ENCODE measurements around the gene CFTR. TPM values are rescaled to one million over a fixed set of nuclear protein-coding genes. Genes with fewer than 3 reads are reported as not detected.

Gene CFTR
- total RNA-seq, 1 experiment from 2014 or later: 130 TPM

GRCh38 chr7:117619681-117620080 lies 139.9 kb downstream of the CFTR start:
- Mint-ChIP-seq H3K27ac (ENCODE audit: unreplicated experiment) (peak overlapping the region; percentile 37), H3K4me1 (ENCODE audit: low read depth, unreplicated experiment) (peaks cover 32% of the 10 kb centered on the region), H3K27me3 (ENCODE audit: insufficient read depth, unreplicated experiment) (no peaks in the 10 kb centered on the region), H3K9me3 (ENCODE audit: unreplicated experiment) (peaks cover 12% of the 10 kb centered on the region), H3K4me3 (ENCODE audit: unreplicated experiment) (no peak overlapping the region), H3K36me3 (ENCODE audit: insufficient read depth, unreplicated experiment) (peaks cover 83% of the 10 kb centered on the region)
- H3K27me3 ChIP-seq (replicated peaks; ENCODE audit: control insufficient read depth, insufficient read depth, low read length): no peaks in the 10 kb centered on the region
- no TSS peak for BruUV-seq (replicated peaks)
- TF ChIP-seq CTCF (IDR thresholded peaks at IDR 0.05; ENCODE audit: insufficient read depth in 1 of 2, low read depth in 1 of 2, low read length in 1 of 2, severe bottlenecking in 1 of 2, unreplicated experiment in 1 of 2): no peak
- H3K4me1 ChIP-seq: peaks cover 18% of the 10 kb centered on the region
- H3K9me3 ChIP-seq: no peaks in the 10 kb centered on the region
- CTCF ChIA-PET: no interaction called here
- intact Hi-C loops (cut with micrococcal nuclease; ENCODE audit: unreplicated experiment): loop anchor here (5.0 kb wide), 1 partner anchor 98 kb away; no protein-coding TSS in a partner anchor
- DNase-seq: no peak
- no peaks in the 10 kb centered on the region for H3K36me3 ChIP-seq (ENCODE audit: control insufficient read depth, insufficient read depth, low read length)
- no peak overlapping the region for H3K4me3 ChIP-seq (ENCODE audit: low read depth, low read length)
- POLR2A ChIA-PET: no interaction called here

GRCh38 chr7:117621075-117621618 lies 141.3 kb downstream of the CFTR start:
- BruUV-seq (replicated peaks): no TSS peak
- CTCF ChIA-PET: no interaction called here
- Mint-ChIP-seq H3K36me3 (ENCODE audit: insufficient read depth, unreplicated experiment) (peaks cover 87% of the 10 kb centered on the region), H3K27me3 (ENCODE audit: insufficient read depth, unreplicated experiment) (no peaks in the 10 kb centered on the region), H3K4me3 (ENCODE audit: unreplicated experiment) (no peak overlapping the region), H3K27ac (ENCODE audit: unreplicated experiment) (peak overlapping the region; percentile 37), H3K4me1 (ENCODE audit: low read depth, unreplicated experiment) (peaks cover 37% of the 10 kb centered on the region), H3K9me3 (ENCODE audit: unreplicated experiment) (peaks cover 12% of the 10 kb centered on the region)
- TF ChIP-seq CTCF (IDR thresholded peaks at IDR 0.05; ENCODE audit: insufficient read depth in 1 of 2, low read depth in 1 of 2, low read length in 1 of 2, severe bottlenecking in 1 of 2, unreplicated experiment in 1 of 2): no peak
- no peak for DNase-seq
- Histone ChIP-seq H3K27me3 (replicated peaks; ENCODE audit: control insufficient read depth, insufficient read depth, low read length) (no peaks in the 10 kb centered on the region), H3K36me3 (ENCODE audit: control insufficient read depth, insufficient read depth, low read length) (no peaks in the 10 kb centered on the region), H3K4me1 (peaks cover 18% of the 10 kb centered on the region), H3K9me3 (no peaks in the 10 kb centered on the region), H3K4me3 (ENCODE audit: low read depth, low read length) (no peak overlapping the region)
- intact Hi-C loops (cut with micrococcal nuclease; ENCODE audit: unreplicated experiment): no loop called here
- POLR2A ChIA-PET: interaction anchor here (0.5 kb wide), 1 partner anchor 163 kb away, joined by 5 read pairs; no protein-coding TSS in a partner anchor

GRCh38 chr7:117623606-117624005 lies 143.8 kb downstream of the CFTR start:
- Mint-ChIP-seq H3K27me3 (ENCODE audit: insufficient read depth, unreplicated experiment) (no peaks in the 10 kb centered on the region), H3K4me3 (ENCODE audit: unreplicated experiment) (no peak overlapping the region), H3K9me3 (ENCODE audit: unreplicated experiment) (no peaks in the 10 kb centered on the region), H3K27ac (ENCODE audit: unreplicated experiment) (no peak overlapping the region), H3K36me3 (ENCODE audit: insufficient read depth, unreplicated experiment) (peaks cover 72% of the 10 kb centered on the region), H3K4me1 (ENCODE audit: low read depth, unreplicated experiment) (peaks cover 25% of the 10 kb centered on the region)
- no peaks in the 10 kb centered on the region; the same call in 1 of the 2 replicates for H3K36me3 ChIP-seq (ENCODE audit: control insufficient read depth, insufficient read depth, low read length)
- no peak for DNase-seq
- TF ChIP-seq CTCF (IDR thresholded peaks at IDR 0.05; ENCODE audit: insufficient read depth in 1 of 2, low read depth in 1 of 2, low read length in 1 of 2, severe bottlenecking in 1 of 2, unreplicated experiment in 1 of 2): no peak
- ChIA-PET CTCF (no interaction called here), POLR2A (no interaction called here)
- peaks cover 13% of the 10 kb centered on the region for H3K4me1 ChIP-seq
- intact Hi-C loops (cut with micrococcal nuclease; ENCODE audit: unreplicated experiment): no loop called here
- no peaks in the 10 kb centered on the region for H3K9me3 ChIP-seq
- no TSS peak for BruUV-seq (replicated peaks)
- no peak overlapping the region for H3K4me3 ChIP-seq (ENCODE audit: low read depth, low read length)
- H3K27me3 ChIP-seq (replicated peaks; ENCODE audit: control insufficient read depth, insufficient read depth, low read length): no peaks in the 10 kb centered on the region
